Breast epithelium (tissue), 4 donors: ENCODE measurements around the gene ING5. TPM values are rescaled to one million over a fixed set of nuclear protein-coding genes. Genes with fewer than 3 reads are reported as not detected.
A peak's percentile ranks its signal among the peaks of the same experiment; 100 is the strongest.

Experiments used
- DNase-seq, 2 donors: peaks; one replicate each; pipeline ENCODE4 v3.0.0-alpha.2; 2019; ENCODE audit warnings: low spot score in 2 of 2
- H3K27ac ChIP-seq, 2 donors: fragments of 200-600 bp; sonication (generic) in 1 of 2; one replicate each; pipeline ENCODE4 v1.5.1; 2016 to 2019; ENCODE audit warnings: mild to moderate bottlenecking in 1 of 2
- H3K27me3 ChIP-seq, 2 donors: fragments of 200-600 bp; sonication (generic) in 1 of 2; one replicate each; pipeline versions ENCODE4 v1.5.1 to v1.6.0; 2017 to 2019; ENCODE audit warnings: control low read depth in 1 of 2, mild to moderate bottlenecking in 1 of 2
- H3K36me3 ChIP-seq: fragments of 200-600 bp; one replicate; pipeline ENCODE4 v1.5.1; 2019
- H3K4me1 ChIP-seq, 2 donors: fragments of 200-600 bp; sonication (generic); one replicate each; pipeline ENCODE4 v1.5.1; 2016 to 2019; ENCODE audit warnings: control low read depth in 1 of 2
- H3K4me3 ChIP-seq, 3 donors: fragments of 200-600 bp; sonication (generic); 1 replicate in 2 of 3; 2 replicates in 1 of 3; pipeline ENCODE4 v1.5.1; 2016 to 2019; ENCODE audit warnings: mild to moderate bottlenecking in 3 of 3, moderate library complexity in 2 of 3
- H3K9me3 ChIP-seq, 2 donors: fragments of 200-600 bp; sonication (generic) in 1 of 2; one replicate each; pipeline ENCODE4 v1.5.1; 2016 to 2019; ENCODE audit warnings: control low read depth in 1 of 2
- CTCF ChIP-seq, 3 donors: fragments of 450-650 bp; IDR thresholded peaks; one replicate each; pipeline ENCODE4 v1.5.1; 2016 to 2017; ENCODE audit warnings: antibody characterized with exemption in 3 of 3, mild to moderate bottlenecking in 3 of 3, moderate library complexity in 3 of 3
- POLR2A ChIP-seq: fragments of 450-650 bp; IDR thresholded peaks from one replicate; pipeline ENCODE4 v1.6.1; 2016; ENCODE audit warnings: antibody characterized with exemption, mild to moderate bottlenecking, moderate library complexity
- POLR2AphosphoS5 ChIP-seq, 3 donors: sonication (generic); formaldehyde crosslinking; IDR thresholded peaks; one replicate each; pipeline ENCODE4 v1.6.1; 2017; ENCODE audit warnings: antibody characterized with exemption in 3 of 3
- intact Hi-C: fragments of 100-400 bp; cut with DNase I; formaldehyde crosslinking; loops from one replicate; pipeline ENCODE4 v1.15.1; 2023; ENCODE audit warnings: low total_unique reads
- total RNA-seq, 3 donors: library from RNA; depleted of rRNA; stranded (reverse); fragments of >200 nt; gene quantifications; one replicate each; pipeline ENCODE4 v1.1.0, GENCODE V29; 2016

ING5 gene
- total RNA-seq, 3 donors from 2014 or later, result 29.6 to 49.0 (median 45.6) TPM

- Histone ChIP-seq H3K27ac (no peak overlapping the region), H3K4me1 (no peaks in the 10 kb centered on the region), H3K36me3 (no peaks in the 10 kb centered on the region), H3K9me3 (no peaks in the 10 kb centered on the region), H3K27me3 (peaks cover 0 to 16% of the 10 kb centered on the region in 2 donors), H3K4me3 (peak overlapping the region in 1 of 3 donors; percentile 15)
- intact Hi-C loops, result no loop called here
- peak in 1 of 2 donors; percentile 15 for DNase-seq
- TF ChIP-seq POLR2A, result no peak
- no peak for TF ChIP-seq CTCF (IDR thresholded peaks at IDR 0.05)
- no peak for TF ChIP-seq POLR2AphosphoS5 (IDR thresholded peaks at IDR 0.05)
These were observed 69.6 kb downstream of the ING5 start for GRCh38 chr2:241771286-241772062.

GRCh38 chr2:241772063-241772499 is 70.2 kb downstream of the ING5 start:
- H3K4me1 ChIP-seq, result no peaks in the 10 kb centered on the region
- H3K4me3 ChIP-seq, result no peak overlapping the region
- intact Hi-C loops, result no loop called here
- TF ChIP-seq POLR2A, result no peak
- no peak for TF ChIP-seq POLR2AphosphoS5 (IDR thresholded peaks at IDR 0.05)
- TF ChIP-seq CTCF (IDR thresholded peaks at IDR 0.05), result no peak
- no peaks in the 10 kb centered on the region for H3K36me3 ChIP-seq
- H3K27me3 ChIP-seq, result peaks cover 0 to 16% of the 10 kb centered on the region in 2 donors
- peak in 1 of 2 donors; percentile 2 for DNase-seq
- no peaks in the 10 kb centered on the region for H3K9me3 ChIP-seq
- no peak overlapping the region for H3K27ac ChIP-seq

- no peak overlapping the region for H3K27ac ChIP-seq
- H3K9me3 ChIP-seq, result no peaks in the 10 kb centered on the region
- DNase-seq, result peak in 1 of 2 donors; percentile 13
- no peaks in the 10 kb centered on the region for H3K4me1 ChIP-seq
- no peak overlapping the region for H3K4me3 ChIP-seq
- intact Hi-C loops, result loop anchor here (1.0 kb wide), 1 partner anchor 18 kb away; no protein-coding TSS in a partner anchor
- peaks cover 0 to 16% of the 10 kb centered on the region in 2 donors for H3K27me3 ChIP-seq
- TF ChIP-seq CTCF (IDR thresholded peaks at IDR 0.05), result no peak
- no peaks in the 10 kb centered on the region for H3K36me3 ChIP-seq
These were observed 71.9 kb downstream of the ING5 start for GRCh38 chr2:241773511-241774418.

DNA sequence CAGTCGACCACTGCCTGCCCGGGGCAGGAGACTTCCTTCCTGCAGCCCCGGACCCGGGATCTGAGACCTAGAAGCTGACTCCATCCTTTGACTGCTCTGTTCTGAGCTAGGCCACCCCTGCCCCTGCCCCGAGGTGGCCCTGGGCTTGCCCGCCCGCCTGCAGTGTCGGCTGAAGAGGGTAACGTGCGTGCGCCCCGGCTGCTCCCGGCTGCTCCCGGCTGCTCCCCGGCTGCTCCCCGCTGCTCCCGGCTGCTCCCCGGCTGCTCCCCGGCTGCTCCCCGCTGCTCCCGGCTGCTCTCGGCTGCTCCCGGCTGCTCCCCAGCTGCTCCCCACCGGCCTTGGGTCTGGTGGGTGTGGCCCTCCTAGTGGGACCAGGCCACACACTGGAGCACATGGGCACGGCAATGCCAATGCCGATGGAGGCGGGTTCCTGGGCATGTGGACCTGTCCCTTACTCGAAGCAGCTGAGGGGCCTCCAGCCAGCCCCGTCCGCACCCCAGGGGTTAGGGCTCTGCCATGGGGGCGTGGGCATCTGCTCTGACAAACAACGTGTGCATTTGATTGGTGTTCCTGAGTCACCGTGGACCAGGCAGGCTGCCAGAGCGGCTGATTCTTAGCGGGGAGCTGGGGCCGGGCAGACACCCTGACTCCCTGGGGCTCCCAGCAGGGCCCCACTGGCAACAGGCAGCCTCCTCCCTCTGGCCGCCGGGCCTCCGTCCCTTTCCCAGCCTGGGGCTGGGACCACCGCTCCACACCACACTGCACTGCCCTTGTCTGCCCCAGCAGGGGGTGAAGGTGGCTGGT is 72.8 kb downstream of the ING5 start:
- peaks cover 0 to 16% of the 10 kb centered on the region in 2 donors for H3K27me3 ChIP-seq
- TF ChIP-seq POLR2A, result no peak
- peaks cover 0 to under 1% of the 10 kb centered on the region in 2 donors for H3K9me3 ChIP-seq
- DNase-seq, result peak in 1 of 2 donors; percentile 15
- H3K4me1 ChIP-seq, result no peaks in the 10 kb centered on the region
- intact Hi-C loops, result loop anchor here (1.0 kb wide), 1 partner anchor 19 kb away; no protein-coding TSS in a partner anchor
- H3K27ac ChIP-seq, result no peak overlapping the region
- no peaks in the 10 kb centered on the region for H3K36me3 ChIP-seq
- no peak overlapping the region for H3K4me3 ChIP-seq
